ENCODE data around the gene MUC21.
"Not testable (repeated sequence)": the region's sequence is repeated elsewhere in the genome, so short reads cannot be mapped to it uniquely, and the experiment has no call there.

The MUC21 gene

DNA sequence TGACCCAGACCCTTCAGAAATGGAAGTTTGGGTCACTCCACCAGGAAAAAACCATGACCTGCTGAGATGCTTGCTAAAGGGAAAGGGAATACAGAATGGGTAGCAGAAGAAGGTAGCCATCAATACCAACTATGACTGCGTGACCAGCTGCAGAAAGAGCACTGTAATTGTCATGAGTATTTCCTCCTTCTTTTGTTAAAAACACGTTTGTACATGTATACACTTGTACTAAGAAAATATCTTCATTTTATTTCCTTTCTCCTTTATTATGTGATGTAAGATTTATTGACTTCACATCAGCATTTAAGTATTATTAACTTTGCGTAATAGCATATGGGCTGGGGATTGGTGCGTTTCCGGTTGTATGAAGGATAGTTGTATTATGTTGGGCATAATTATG lies 12.6 kb upstream of the MUC21 start:
- DNase-seq: no peak

DNA sequence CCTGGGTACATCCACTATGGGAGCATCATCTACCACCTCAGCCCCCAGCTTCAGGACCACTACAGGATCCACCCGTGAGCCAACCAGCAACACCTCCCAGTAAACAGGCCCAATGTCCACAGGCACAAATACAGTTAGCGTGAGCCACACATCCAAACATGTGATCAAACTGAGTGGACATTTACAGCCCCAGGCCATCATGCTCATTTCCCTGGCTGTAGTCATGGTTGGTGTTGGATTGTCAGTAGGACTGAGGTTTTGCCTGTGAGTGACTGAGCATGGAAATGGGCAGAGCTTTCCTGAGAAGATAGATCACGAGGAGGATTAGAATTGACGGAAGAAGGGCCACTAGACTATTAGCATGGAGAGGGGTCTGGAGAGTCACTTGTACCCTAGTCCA lies 10.7 kb upstream of the MUC21 start:
- no peak for DNase-seq

DNA sequence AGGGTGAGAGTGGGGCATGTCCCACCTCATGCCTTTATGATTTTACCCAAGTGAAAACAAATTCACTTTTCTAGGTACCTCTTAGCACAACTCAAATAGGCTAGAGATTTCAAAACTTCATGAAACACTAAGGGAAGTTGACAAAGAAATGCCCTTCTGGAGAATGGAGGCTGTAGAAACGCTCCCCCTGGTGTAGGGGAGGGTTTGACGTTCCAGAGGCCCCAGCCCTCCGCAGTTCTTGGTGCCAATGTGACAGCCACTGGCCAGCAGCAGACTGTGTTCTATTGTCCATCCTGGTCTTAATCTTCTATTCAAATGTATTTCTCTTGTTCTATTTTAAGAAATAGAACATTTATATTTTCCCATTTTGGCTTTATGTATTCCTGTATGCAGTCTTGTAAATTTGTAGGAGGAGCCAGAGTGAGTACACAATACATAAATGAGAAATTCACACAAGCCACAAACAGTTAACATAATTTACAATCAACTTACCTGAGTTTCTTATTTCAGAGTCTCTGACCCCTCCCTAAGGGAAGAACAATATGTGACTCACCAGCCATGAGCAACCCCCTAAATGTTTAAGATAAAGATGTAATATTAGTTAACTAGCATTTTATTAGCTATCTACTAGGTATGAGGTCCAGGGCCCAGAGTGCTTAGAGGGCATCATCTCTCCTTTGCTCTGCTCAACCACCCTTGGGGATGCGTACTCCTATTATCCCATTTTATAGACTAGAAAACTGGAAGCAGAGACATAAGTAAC lies 8.8 kb upstream of the MUC21 start:
- no peak for DNase-seq

DNA sequence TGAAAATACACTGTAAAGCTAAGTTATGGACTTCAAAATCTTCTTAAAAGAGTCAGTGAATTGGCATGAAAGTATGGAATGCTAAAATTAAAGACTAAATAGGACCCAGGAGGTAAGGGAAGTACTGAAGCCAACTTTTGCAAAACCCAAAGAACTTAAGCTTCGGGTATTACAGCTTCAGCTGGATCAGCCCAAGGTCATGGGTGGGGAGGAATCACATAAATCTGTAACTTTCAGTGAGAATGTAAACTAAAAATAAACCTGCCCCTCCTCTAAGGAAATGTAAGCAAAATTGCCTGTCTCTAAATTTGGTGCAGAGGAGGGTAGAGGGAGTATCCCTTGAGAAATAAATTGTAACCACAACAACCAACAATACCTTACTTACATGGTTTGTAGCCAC lies 4.4 kb upstream of the MUC21 start:
- DNase-seq: no peak

DNA sequence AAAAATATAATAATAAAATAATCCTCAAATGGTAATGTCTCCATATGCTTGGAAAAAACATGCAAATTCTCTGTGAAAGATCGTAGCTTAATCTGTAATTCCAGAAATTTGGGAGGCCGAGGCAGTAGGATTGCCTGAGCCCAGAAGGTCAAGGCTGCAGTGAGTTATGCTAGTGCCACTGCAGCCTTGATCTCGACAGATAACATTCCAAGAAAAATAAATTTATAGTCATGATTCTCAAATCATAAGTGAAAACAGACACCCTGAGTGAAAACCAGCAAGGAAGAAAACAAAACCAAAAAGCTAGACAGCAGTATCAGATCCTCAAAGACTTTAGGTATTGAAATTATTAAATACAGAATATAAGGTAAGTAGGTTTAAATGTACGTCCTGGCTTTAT lies 3.8 kb upstream of the MUC21 start:
- no peak for DNase-seq

DNA sequence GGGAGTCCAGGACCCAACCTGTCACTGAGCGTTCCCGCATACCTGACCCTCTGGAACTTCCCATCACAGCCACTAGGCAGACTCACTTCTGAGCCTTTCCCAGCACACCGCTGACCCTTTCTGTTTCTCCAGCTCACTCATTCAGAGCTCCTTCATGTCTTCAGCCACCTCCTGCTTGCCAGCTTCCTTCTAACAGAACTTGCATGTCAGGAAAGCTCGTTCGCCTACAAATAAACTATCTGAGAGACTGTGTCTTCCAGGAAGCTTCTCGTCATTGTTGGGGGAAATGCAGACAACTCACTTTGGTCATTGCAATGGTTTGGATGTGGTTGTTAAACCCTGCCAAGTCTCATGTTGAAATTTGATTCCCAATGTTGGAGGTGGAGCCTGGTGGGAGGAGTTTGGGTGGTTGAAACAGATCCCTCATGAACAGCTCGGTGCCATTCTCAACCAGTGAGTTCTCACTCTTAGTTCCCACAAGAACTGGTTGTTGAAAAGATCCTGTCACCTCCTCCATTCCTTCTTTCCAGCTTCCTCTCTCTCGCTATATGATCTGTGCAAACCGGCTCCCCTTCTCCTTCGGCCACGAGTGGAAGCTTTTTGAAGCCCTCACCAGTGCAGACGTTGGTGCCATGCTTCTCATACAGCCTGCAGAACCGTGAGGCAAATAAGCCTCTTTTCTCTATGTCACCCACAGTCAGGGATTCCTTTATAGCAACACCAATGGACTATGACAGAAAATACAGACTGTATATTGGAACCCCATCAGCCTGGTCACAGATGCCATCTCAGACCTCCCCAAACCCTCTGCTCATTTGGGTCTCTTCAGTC lies 1.4 kb upstream of the MUC21 start:
- no peak for DNase-seq

DNA sequence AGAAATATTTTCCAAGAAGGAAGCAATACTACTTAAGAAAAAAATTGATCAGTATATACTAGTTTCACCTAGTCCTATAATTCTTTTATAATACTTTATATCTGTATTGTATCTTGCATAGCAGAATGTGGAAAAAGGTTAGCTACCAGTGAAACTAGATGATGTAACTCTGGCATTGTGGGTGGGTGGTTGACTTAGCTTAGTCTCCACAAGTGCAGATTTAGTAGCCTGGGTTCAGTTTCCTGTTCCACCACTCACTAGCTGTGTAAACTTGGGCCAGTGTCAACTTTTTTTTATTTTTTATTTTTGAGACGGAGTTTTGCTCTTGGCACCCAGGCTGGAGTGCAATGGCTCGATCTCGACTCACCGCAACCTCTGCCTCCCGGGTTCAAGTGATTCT lies 2.0 kb downstream of the MUC21 start:
- no peak for DNase-seq

DNA sequence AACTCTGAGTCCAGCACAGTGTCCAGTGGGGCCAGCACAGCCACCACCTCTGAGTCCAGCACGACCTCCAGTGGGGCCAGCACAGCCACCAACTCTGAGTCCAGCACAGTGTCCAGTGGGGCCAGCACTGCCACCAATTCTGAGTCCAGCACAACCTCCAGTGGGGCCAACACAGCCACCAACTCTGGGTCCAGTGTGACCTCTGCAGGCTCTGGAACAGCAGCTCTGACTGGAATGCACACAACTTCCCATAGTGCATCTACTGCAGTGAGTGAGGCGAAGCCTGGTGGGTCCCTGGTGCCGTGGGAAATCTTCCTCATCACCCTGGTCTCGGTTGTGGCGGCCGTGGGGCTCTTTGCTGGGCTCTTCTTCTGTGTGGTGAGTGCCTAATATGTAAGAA lies 3.8 kb downstream of the MUC21 start:
- DNase-seq: no peak

DNA sequence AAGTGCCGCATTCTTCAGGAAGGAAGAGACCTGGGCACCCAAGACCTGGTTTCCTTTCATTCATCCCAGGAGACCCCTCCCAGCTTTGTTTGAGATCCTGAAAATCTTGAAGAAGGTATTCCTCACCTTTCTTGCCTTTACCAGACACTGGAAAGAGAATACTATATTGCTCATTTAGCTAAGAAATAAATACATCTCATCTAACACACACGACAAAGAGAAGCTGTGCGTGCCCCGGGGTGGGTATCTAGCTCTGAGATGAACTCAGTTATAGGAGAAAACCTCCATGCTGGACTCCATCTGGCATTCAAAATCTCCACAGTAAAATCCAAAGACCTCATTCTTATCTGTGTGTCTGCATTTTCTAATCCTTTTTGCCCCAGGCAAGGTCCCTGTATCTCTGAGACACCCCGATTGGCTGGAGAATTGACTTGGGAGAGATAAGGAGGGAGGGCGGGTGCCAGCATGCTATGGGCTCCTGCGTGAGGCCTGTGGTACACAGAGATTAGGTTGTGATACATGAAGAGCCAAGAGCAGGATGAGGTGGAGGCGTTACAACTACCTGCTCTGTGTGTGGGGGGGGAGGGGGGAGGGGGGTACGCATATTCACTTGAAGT lies 4.8 kb downstream of the MUC21 start:
- no peak for DNase-seq

DNA sequence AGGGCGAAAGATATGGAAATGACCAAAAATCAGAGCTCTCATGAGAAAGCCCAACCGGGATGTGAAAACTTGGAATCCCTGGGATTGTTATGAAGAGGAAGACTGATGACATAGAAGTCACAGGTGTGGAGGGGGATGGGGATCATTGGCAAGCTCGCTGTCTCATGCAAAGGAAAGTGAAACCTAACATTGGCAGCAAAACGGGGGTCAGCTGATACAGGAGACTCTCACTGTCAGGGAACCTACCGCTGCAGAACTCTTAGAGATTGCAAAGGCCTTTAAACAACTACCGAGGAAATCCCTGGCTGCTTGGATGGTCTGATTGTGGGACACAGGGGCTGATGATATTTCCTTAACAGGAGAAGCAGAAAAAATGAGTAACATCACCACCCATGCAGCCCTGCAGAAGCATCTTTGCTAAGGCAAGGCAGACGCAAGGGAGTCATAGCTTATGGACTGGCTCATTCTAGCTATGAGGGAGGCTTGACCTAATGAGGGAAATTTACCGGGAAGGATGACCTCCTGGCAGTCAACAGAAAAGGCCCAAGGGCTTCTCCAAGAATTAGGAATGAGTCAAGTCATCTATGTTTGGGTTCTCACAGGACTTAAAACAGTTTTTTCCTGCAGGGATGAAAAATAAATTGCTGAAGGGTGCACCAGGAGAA lies 7.0 kb downstream of the MUC21 start:
- DNase-seq: peak; percentile 2

DNA sequence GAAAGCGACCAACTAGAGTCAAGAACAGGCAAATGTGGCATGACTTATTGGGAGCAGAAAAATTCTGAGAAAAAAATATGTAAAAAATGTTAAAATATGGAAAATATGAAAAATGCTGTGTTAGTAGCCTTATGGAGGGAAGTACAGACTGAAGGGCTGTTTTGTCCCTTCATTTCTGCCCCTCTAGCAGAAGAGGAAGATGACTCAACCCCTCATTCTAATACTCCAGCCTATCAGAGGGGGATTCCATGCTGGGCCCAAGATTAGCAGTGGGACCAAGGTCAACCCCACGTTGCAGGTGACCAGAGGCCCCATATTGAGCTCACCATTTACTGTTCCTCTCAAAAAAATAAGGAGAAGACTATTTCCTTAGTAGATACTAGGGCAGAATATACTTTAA lies 8.4 kb downstream of the MUC21 start:
- DNase-seq: no peak

DNA sequence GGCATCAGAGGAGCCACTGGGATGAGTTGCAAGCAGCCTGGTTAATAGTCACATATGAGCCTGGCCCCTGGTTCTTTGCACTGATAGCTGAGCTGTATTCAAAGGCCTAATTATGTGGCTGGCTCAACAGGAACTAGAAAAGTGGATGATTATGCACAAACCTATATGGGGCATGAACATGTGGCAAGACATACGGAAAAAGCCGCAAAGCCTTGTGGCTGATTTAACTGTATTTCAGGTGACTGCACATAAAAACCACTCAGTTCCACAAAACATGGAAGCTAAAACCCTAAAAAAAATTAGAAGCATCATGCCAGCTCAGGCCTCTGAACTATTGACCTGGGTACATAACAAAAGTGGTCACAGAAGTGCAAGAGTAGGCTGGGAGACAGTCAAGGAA lies 13.8 kb downstream of the MUC21 start:
- no peak for DNase-seq

DNA sequence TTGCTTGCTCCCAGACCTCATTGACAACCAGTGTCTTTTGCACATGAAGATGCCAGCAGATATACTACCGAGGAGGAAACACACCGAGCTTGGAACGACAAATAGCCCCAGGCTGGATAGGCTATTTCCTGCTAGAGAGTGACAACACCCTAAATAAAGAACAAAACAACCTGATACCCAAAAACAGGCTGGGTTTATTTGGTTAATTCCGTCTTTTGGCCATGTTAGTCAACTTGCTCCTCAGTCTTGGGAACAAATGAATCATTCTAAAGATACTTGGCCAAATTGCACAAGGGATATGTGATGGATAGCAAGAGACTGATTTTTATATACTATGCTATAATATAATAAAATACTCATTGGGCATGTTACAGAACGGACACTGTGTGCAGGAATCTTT lies 15.3 kb downstream of the MUC21 start:
- DNase-seq: no peak

DNA sequence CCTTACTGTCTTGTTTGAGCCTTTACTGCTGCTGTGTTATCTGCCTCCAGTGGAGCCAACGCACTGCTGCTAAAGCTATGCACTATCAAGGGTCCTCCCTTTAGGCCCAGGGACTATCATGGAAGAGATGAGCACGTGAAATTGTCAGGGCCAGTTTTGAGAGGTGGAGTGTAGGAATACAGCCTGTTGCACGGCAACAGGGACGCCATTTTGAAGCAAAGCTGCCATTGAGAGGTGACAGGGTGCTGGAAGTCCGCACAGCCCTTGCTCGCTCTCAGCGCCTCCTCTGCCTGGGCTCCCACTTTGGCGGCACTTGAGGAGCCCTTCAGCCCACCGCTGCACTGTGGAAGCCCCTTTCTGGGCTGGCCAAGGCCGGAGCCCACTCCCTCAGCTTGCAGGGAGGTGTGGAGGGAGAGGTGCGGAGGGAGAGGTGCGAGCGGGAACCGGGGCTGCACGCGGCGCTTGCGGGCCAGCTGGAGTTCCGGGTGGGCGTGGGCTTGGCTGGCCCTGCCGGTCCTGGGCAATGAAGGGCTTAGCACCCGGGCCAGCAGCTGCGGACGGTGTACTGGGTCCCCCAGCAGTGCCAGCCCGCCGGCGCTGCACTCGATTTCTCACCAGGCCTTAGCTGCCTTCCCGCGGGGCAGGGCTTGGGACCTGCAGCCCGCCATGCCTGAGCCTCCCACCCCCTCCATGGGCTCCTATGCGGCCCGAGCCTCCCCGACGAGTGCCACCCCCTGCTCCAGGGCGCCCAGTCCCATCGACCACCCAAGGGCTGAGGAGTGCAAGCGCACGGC lies 16.7 kb downstream of the MUC21 start:
- DNase-seq: not testable (repeated sequence)

DNA sequence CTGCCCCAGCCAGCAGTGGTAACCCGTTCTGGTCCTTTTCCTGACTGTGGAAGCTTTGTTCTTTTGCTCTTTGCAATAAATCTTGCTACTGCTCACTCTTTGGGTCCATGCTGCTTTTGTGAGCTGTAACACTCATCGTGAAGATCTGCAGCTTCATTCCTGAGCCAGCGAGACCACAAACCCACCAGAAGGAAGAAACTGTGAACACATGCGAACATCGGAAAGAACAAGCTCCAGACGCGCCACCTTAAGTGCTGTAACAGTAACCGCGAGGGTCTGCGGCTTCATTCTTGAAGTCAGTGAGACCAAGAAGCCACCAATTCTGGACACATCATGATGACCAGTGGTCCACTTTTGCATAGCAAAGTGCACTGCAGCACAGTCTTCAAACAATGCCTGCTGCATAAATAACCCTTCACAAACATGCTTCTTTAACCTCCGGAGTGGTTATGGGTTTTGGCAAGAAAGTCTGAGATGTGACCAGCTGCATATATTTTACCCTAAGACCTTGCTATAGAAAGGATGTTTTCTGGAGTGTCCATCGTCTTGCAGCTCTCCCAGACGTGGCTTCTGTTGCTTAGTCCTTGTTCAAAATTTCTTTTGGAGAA lies 17.9 kb downstream of the MUC21 start:
- no peak for DNase-seq

DNA sequence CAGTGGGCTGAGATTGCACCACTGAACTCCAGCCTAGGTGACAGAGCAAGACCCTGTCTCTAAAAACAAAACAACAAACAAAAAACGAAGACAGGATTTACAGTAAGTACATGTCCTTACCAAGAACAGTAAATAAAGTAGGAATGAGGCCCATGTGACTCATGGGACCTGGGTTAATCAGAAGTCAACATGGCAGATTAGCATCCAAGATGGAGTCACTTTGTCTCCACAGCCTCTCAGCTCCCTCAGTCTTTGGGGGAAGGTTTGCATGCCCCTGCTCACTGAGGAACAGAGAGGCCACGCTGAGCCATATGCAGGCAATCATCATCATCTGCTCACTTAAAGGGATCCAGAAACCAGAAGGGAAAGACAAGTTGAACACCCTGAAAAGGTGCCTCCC lies 19.0 kb downstream of the MUC21 start:
- no peak for DNase-seq

DNA sequence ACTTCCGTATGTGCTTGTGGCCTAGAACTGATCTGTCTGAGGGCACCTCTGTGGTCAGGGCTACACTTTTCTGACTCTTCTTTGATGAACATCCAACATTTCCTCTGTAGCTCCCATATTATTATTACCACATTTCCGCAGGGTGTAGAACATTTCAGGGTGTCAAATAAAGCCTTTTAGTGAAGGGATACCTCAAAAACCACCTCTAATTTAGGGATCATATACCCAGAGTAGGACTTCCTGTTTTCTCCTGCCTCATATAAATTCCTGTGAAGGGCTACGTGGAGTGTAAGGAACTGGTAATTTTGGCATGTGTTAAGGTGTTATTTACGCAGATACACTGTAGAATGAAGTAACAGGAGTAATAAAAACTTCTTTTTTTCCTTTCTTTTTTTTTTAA lies 21.3 kb downstream of the MUC21 start:
- DNase-seq: no peak

DNA sequence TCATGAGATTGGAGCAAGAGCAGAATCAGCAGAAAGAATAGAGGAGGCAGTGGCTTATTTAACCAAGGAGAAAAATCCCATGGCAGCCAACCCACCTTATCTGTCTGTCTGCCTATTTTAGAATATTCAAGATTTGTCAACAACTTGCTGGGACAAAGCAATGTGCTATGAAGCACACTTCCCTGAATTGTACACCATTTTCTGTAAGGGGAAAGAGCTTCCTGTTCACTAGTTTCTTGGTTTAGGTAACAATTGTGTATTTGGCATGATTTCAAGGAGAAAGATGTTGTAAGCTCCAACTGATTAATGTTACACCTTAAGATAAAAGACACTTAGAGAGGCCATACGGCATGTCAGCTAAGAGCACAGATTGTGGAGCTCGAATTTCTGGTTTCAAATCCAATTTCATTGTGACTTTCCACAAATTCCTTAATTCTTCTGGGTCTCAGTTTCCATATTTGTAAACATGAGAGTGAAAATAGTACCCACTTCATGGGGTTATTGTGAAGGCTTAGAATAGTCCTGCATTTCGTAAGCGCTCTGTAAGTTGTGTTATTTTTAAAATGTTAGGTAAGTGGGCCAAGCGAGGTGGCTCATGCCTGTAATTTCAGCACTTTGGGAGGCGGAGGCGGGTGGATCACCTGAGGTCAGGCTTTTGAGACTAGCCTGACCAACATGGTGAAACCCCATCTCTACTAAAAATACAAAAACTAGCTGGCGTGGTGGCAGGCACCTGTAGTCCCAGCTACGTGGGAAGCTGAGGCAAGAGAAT lies 21.9 kb downstream of the MUC21 start:
- DNase-seq: no peak

DNA sequence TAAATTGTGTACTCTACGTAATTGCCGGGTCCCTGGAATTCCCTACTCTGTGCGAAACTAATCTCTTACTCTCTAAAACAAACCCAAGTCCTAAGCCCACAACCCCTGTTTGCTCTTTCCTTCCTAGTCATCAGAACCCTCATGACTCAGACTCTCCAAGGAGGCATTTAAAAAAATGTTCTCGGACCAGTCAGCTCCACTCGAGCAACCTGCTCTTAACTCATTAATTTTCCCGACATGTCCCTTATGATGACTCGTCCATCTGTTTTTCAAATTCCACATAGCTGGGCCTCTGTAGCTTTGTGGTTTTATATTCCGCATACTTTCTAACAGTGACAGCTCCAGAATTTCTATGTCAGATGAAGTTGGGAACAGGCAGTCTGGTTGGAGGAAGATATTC lies 24.2 kb downstream of the MUC21 start:
- DNase-seq: no peak

DNA sequence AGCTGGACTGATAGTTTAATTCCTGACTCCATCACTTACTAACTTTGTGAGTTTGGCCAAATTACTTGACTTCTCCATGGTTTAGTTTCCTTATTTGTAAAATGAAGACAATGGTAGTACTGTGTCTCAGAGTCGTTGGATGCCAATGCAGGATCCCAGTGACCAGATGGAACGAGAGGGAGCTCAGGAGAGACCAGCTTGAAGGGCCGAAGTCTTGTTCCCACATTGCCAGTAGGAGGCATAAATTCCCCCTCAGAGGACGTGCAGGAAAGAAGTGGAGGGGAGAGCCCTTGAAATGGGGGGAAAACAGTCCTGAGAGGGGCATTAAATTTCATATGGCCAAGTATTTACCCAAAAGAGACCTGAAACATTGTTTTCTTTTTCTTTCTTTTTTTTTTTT lies 24.6 kb downstream of the MUC21 start:
- no peak for DNase-seq

DNA sequence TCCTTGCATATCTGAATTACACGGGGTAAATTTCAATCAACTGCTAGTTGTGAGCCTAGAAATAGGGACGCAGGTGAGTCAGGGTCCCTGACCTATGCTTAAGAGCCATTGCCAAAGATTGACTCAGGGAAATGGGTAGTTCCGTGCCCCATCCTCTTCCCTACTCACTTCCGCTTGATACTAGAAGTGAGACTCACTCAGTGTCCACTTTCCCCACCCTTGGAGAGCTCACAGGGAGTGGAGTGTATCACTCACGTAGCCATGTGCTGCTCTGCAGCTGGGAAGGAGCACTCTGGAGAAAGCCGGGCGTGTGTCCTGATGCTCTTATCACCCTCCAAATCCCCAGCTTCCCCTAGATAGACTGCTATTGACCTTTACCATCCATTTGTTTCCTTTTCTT lies 26.2 kb downstream of the MUC21 start:
- DNase-seq: no peak

Data from activated CD4-positive, alpha-beta T cell treated with anti-CD3 and anti-CD28 coated beads, Interleukin-2, amount 50 U/mL, for 1 hour (primary cell).